ENCODE measurements around the gene ZNF853.

DNA sequence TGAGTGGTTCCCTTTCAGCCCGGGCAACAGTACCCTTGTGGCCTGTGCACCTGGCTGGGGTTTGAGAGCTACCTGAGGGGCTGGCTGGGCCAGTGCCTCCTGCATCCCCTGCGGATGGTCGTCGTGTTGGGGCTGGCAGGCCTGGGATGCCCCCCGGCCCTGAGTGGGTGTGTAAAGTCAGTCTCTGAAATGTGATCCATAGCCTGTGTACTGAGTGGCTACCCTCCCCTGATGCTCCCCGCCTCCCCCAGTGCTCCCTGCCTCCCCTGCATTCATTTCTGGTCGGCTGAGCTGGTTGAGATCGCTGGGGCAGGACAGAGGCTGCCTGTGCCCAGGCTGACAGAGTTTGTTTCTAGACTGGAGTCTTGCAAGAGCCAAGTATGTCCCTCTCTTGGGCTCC is 31.1 kb downstream of the ZNF853 start:
- TF ChIP-seq CTCF (IDR thresholded peaks at IDR 0.05 in 8 of 11, conservative IDR thresholded peaks at IDR 0.05 in 3 of 11) (no peak), POLR2AphosphoS5 (IDR thresholded peaks at IDR 0.05) (no peak)

Data from spleen (tissue), 7 donors.